Spleen (tissue), 7 donors: ENCODE data around the gene AAGAB.

Experiments
- CTCF ChIP-seq, 11 experiments: fragments of 200-600 bp in 7 of 11; fragments of 450-650 bp in 4 of 11; sonication (generic) in 4 of 11; IDR thresholded peaks in 8 of 11; conservative IDR thresholded peaks in 3 of 11; 1 replicate in 7 of 11; 2 replicates in 4 of 11; pipeline versions ENCODE4 v1.4.0 to v1.8.0; 2016 to 2021; ENCODE audit warnings: antibody characterized with exemption in 11 of 11, inconsistent platforms in 4 of 11, mild to moderate bottlenecking in 1 of 11
- POLR2AphosphoS5 ChIP-seq, 3 donors: sonication (generic); formaldehyde crosslinking; IDR thresholded peaks; one replicate each; pipeline ENCODE4 v1.5.1; 2017; ENCODE audit warnings: antibody characterized with exemption in 3 of 3
- donor health status: DM: no; HTN: no; CAD: no; lungs with moderate emphysema.
- donor health status: DM: no; HTN: no; CAD: no.
- donor health status: DM: no; HTN: no; CAD: no.

DNA sequence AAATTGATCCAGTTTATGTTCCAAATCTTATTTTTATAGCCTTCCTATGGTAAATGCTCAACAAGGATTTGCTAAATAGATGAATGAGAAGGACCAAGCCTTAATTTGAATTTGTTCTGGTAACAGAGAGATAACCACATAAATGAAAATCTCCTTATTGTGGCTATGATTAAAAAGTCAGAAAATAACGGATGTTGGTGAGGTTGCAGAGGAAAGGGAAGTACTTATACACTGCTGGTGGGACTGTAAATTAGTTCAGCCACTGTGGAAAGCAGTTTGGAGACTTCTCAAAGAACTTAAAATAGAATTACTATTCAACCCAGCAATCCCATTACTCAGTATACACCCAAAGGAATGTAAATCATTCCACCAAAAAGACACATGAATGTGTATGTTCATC lies 26.2 kb downstream of the AAGAB start:
- TF ChIP-seq CTCF (IDR thresholded peaks at IDR 0.05 in 8 of 11, conservative IDR thresholded peaks at IDR 0.05 in 3 of 11) (no peak), POLR2AphosphoS5 (IDR thresholded peaks at IDR 0.05) (no peak)
